ENCODE measurements around the gene SLC24A1. TPM values are rescaled to one million over a fixed set of nuclear protein-coding genes. Genes with fewer than 3 reads are reported as not detected.

The SLC24A1 gene
- total and polyA plus RNA-seq, 8 donors, result 8.3 to 29.1 (median 26.6) TPM

GRCh38 chr15:65603559-65603958, 18.2 kb upstream of the SLC24A1 start:
- no peak overlapping the region for H3K4me3 ChIP-seq
- no peaks in the 10 kb centered on the region for H3K9me3 ChIP-seq
- no peak overlapping the region for H3K27ac ChIP-seq
- peaks cover 0 to 59% of the 10 kb centered on the region in 2 donors for H3K36me3 ChIP-seq
- no peaks in the 10 kb centered on the region for H3K27me3 ChIP-seq
- ATAC-seq, result no peak
- DNase-seq, result no peak
- H3K4me1 ChIP-seq, result peaks cover 0 to 2% of the 10 kb centered on the region in 2 donors
- intact Hi-C loops (cut with DNase I), result no loop called here
- no peak for TF ChIP-seq CTCF (IDR thresholded peaks at IDR 0.05)

- H3K27me3 ChIP-seq, result no peaks in the 10 kb centered on the region
- DNase-seq (peak; percentile 97 to 98 (median 98)), ATAC-seq (peak; percentile 99)
- peak within 1 kb of the TSS; percentile 85 to 93 for H3K4me3 ChIP-seq
- H3K36me3 ChIP-seq, result no peaks in the 10 kb centered on the region
- intact Hi-C loops (cut with DNase I), result no loop called here
- peak within 1 kb of the TSS; percentile 95 for H3K27ac ChIP-seq
- H3K4me1 ChIP-seq, result peaks cover 20 to 42% of the 10 kb centered on the region in 2 donors
- no peaks in the 10 kb centered on the region for H3K9me3 ChIP-seq
- peak; percentile 44 to 64 for TF ChIP-seq CTCF (IDR thresholded peaks at IDR 0.05)
These were observed 10.6 kb upstream of the SLC24A1 start, which contains the start of gene INTS14 for GRCh38 chr15:65610871-65611718. INTS14 (minus strand) TSS chr15:65611131; CDS start chr15:65607380, 3,751 bp downstream.

- TF ChIP-seq CTCF (IDR thresholded peaks at IDR 0.05), result no peak
- Histone ChIP-seq H3K4me3 (peak overlapping the region; percentile 85 to 93), H3K9me3 (no peaks in the 10 kb centered on the region), H3K4me1 (peaks cover 20 to 42% of the 10 kb centered on the region in 2 donors), H3K36me3 (no peaks in the 10 kb centered on the region), H3K27me3 (no peaks in the 10 kb centered on the region), H3K27ac (peak overlapping the region; percentile 95)
- intact Hi-C loops (cut with DNase I), result no loop called here
- no peak for DNase-seq
- no peak for ATAC-seq
These were observed 9.7 kb upstream of the SLC24A1 start for GRCh38 chr15:65611888-65612615.

- Histone ChIP-seq H3K27ac (peak overlapping the region in 1 of 2 donors; percentile 95), H3K4me3 (no peak overlapping the region), H3K27me3 (no peaks in the 10 kb centered on the region), H3K9me3 (no peaks in the 10 kb centered on the region), H3K36me3 (no peaks in the 10 kb centered on the region), H3K4me1 (peaks cover 20 to 42% of the 10 kb centered on the region in 2 donors)
- intact Hi-C loops (cut with DNase I), result no loop called here
- no peak for TF ChIP-seq CTCF (IDR thresholded peaks at IDR 0.05)
- ATAC-seq (no peak), DNase-seq (no peak)
These were observed 9.2 kb upstream of the SLC24A1 start for GRCh38 chr15:65612616-65612946.

All from left lung (tissue), 10 donors.